ENCODE data around the gene TPRX2. TPM values are rescaled to one million over a fixed set of nuclear protein-coding genes. Genes with fewer than 3 reads are reported as not detected.

Gene TPRX2
- total and polyA plus RNA-seq, 4 experiments from 2014 or later, result not detected

Other genes starting within 250 kb of the TPRX2 start
- gene EHD2, start 145.8 kb upstream of the TPRX2 start, total RNA-seq, result not detected
- gene EHD2, start 145.8 kb upstream of the TPRX2 start, polyA plus RNA-seq, result not detected
- 100 to 1,000 TPM; 863 to 875 TPM for gene NOP53, start 113.7 kb upstream of the TPRX2 start, total RNA-seq
- 100 to 1,000 TPM; 156 to 225 TPM for gene NOP53, start 113.7 kb upstream of the TPRX2 start, polyA plus RNA-seq
- gene SELENOW, start 80.5 kb upstream of the TPRX2 start, total RNA-seq, result 100 to 1,000 TPM; 116 to 122 TPM
- gene SELENOW, start 80.5 kb upstream of the TPRX2 start, polyA plus RNA-seq, result 100 to 1,000 TPM; 350 to 352 TPM
- not detected for gene TPRX1, start 54.7 kb upstream of the TPRX2 start, total RNA-seq
- not detected for gene TPRX1, start 54.7 kb upstream of the TPRX2 start, polyA plus RNA-seq
- not detected for gene CRX, start 37.3 kb upstream of the TPRX2 start, total RNA-seq
- gene CRX, start 37.3 kb upstream of the TPRX2 start, polyA plus RNA-seq, result not detected
- gene SULT2A1, start 27.1 kb downstream of the TPRX2 start, total RNA-seq, result not detected
- not detected for gene SULT2A1, start 27.1 kb downstream of the TPRX2 start, polyA plus RNA-seq
- not detected for gene BSPH1, start 132.9 kb downstream of the TPRX2 start, total RNA-seq
- not detected for gene BSPH1, start 132.9 kb downstream of the TPRX2 start, polyA plus RNA-seq
- gene ELSPBP1, start 135.4 kb downstream of the TPRX2 start, total RNA-seq, result not detected
- gene ELSPBP1, start 135.4 kb downstream of the TPRX2 start, polyA plus RNA-seq, result not detected
- not detected for gene CABP5, start 184.8 kb downstream of the TPRX2 start, total RNA-seq
- not detected for gene CABP5, start 184.8 kb downstream of the TPRX2 start, polyA plus RNA-seq

Data from CD4-positive, alpha-beta memory T cell (primary cell).